GM18499 (cell line): ENCODE data around the gene COG4.
A peak's percentile ranks its signal among the peaks of the same experiment; 100 is the strongest.
"Not testable (repeated sequence)": the region's sequence is repeated elsewhere in the genome, so short reads cannot be mapped to it uniquely, and the experiment has no call there.

Source experiments
- ATAC-seq: cut with Tn5 transposase; IDR thresholded peaks from one replicate; pipeline ENCODE4 v1.9.1; 2021; ENCODE audit warnings: moderate number of reproducible peaks; ENCODE audit not compliant: insufficient read depth, unreplicated experiment

COG4 gene

DNA sequence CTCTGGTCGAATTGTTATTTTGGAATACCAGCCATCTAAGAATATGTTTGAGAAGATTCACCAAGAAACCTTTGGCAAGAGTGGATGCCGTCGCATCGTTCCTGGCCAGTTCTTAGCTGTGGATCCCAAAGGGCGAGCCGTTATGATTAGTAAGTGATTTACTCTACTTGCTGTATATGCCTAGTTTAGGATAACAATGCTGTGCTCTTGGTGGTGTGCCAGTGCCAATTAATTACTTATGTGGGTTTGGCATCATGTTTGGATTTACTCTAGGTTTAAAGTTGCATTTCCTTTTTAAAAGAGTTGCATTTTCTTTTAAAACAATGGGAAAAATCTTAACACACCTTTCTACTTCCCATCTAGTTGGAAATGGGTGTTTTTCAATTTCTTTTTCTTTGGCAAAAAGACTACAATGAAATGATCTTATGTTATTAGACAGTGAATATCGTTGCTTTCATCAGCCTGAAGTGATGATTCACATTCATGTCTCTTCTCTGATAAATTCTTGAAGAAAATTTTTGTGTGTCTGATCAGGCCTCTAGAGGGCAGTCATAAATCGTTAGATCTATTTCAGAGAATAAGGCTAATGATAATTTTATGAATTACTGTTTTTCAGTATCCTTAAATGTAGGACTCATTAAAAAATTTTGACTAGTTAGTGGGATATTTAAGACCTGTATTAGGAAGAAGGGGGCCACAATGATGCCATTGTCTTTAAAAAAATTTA is 5.9 kb upstream of the COG4 start:
- no peak for ATAC-seq

DNA sequence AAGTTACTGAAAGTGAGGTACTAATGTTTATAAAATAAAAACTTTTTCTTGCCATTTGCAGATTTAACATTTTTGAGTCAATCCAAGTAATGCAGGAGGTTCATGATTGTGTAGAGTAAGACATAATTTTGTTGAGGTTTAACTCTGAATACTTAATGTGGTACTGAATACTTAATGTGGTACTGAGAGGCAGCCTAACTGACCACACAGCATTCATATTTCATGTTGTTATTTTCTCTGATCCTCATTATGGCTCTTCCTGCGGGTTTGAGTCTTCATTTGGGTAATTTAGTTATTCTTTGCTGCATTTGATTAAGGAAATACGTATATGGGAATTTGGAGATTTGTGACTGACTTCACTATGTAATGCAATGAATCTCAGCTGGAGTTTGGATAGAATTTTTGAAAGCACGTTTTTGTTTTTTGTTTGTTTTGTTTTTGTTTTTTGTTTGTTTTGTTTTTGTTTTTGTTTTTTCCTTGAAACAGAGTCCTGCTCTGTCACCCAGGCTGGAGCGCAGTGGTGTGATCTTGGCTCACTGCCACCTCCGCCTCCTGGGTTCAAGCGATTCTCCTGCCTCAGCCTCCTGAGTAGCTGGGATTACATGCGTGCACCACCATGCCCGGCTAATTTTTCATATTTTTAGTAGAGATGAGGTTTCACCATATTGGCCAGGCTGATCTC is 4.1 kb upstream of the COG4 start:
- ATAC-seq, result no peak

GRCh38 chr16:70526403-70526802 is 3.0 kb upstream of the COG4 start:
- no peak for ATAC-seq

- not testable (repeated sequence) for ATAC-seq
These were observed 1.1 kb upstream of the COG4 start for GRCh38 chr16:70524399-70524825.

- ATAC-seq, result peak; percentile 37
These were observed 517 bp upstream of the COG4 start, which contains the start of gene SF3B3 for GRCh38 chr16:70523743-70524398. Gene SF3B3, plus strand, starts transcription at chr16:70523816. Its CDS starts 2,841 bp downstream, at chr16:70526657.

DNA sequence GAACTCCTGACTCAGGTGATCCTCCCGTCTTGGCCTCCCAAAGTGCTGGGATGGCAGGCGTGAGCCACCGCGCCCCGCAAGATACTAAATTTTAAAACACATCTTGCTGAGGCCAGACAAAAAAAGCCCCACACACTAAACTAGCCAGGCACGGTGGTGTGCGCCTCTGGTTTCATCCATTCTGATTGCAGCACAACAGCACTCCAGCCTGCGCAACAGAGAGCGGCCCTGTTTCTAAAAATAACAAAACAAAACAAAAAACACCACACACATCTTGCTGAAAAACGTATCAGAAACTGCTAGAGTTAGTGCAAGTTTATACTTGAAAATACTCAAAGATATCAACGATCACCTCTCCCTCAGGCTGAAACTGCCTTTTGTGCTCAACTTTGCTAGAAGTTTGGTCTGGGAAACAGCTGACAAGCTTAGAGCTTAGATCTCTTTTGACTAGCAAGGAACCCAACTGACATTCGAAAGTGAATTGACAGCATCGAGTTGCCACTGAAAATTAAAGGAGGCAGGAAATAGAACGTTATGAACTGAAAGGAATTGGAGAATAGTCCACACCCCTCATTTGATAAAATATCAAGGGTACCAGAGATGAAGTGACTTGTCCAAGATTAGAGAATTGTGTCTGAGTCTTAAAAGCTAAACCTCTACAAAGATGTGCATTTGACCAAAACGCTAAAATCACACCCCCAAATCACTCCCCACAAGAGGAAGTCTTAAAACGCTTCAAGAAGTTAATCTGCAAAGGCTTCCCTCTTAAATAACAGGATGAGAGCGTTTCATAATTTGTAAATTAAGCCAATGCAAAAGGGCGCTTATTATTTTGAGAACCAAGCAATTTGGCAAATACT is 908 bp downstream of the COG4 start:
- no peak for ATAC-seq

GRCh38 chr16:70520612-70521297 is 2.6 kb downstream of the COG4 start:
- no peak for ATAC-seq

- no peak for ATAC-seq
These were observed 10.9 kb downstream of the COG4 start for GRCh38 chr16:70512456-70512855.

DNA sequence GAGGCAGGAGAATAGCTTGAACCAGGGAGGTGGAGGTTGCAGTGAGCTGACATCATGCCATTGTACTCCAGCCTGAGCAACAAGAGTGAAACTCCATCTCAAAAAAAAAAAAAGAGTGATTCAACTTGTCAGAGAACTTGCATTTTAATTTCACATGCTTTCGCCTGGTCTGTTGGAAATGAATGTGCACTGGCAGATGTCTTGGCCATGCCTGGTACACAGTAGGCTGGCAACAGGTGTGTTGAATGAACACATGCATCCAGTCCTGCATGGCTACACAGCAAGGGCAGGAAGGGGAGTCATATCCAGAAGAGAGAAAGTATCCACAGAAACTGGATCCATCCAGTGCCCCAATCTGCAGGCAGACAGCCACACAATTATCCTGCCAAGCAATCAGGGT is 11.5 kb downstream of the COG4 start:
- ATAC-seq, result no peak

DNA sequence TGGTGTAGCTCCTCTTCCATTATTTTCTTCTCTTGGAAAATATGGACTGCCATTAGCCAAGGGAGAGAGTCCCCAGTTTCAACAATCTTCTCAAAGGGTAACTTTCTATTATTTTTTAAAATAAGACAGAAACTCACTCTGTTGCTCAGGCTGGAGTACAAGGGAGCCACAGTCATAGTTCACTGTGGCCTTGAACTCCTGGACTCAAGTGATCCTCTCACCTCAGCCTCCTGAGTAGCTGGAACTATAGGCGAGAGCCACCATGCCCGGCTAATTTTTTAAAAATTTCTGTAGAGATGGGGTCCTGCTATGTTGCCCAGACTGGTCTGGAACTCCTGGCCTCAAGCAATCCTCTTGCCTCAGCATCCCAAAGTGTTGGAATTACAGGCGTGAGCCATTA is 13.1 kb downstream of the COG4 start:
- ATAC-seq, result no peak

GRCh38 chr16:70508752-70509151 is 14.6 kb downstream of the COG4 start:
- ATAC-seq, result no peak

DNA sequence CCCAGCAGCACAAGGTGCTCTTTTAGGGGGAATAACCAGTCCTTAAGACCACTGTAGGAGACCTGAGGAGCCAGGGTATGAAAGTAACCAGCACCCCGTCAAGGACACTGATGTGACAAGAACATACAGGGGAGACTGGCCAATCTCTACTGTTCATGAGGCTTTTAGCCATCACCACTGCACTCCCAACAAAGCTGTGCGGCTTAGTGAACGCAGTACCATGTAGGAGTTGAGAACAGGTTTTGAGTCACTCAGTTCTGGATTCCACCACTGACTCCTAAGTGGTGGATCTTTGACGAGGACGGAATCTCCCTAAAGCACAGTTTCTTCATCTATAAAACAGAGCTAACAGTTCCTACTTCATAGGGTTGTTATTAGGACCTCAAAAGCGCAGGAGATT is 26.8 kb downstream of the COG4 start:
- ATAC-seq, result no peak

GRCh38 chr16:70495425-70496182 is 27.8 kb downstream of the COG4 start:
- ATAC-seq, result no peak

GRCh38 chr16:70494777-70495176 is 28.6 kb downstream of the COG4 start:
- no peak for ATAC-seq

DNA sequence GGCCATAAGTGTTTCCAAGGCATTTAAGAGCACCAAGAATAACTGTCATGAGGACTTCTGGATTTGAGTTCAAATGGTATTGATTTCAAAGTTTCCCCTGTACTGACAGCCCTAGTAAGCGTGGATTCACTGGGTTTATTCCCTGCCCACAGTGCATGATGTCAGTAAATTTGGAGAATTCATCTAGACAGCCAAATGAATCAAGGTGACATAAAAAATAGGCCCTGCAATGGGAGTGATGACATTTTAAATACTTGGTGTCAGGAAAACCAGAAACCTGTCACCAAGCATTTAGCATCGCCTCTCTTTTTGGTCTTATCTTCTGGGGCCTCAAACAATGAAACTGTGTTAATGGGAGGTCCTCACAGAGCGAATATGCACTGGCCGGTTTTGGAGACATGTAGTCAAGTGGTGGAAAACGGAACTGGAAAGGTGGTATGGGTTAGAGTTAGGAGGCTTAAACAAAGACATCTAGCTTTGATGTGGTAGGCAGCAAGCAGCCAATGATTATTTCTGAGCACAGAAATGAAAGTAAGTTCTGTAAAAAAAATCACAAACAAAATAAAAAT is 29.1 kb downstream of the COG4 start:
- ATAC-seq, result no peak

GRCh38 chr16:70493802-70494201 is 29.6 kb downstream of the COG4 start:
- no peak for ATAC-seq

DNA sequence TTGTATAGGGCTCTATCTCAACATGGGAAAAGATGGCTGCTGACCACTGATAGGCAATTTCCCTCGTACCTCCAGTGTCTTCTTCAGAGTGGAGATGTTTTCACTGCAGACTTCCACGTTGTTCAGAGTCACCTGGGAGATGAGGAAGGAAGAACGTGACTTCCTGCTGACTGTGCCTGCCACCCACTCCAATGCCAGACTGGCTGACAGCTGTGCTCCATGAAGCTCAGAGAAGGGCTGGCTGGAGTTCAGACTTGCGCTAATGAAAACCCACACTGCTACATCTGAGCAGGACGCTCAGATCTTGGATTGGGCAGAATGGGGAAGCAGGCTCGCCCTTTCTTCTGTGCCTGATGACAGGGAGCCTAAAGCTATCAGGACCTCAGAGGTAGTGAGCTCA is 33.1 kb downstream of the COG4 start:
- no peak for ATAC-seq

DNA sequence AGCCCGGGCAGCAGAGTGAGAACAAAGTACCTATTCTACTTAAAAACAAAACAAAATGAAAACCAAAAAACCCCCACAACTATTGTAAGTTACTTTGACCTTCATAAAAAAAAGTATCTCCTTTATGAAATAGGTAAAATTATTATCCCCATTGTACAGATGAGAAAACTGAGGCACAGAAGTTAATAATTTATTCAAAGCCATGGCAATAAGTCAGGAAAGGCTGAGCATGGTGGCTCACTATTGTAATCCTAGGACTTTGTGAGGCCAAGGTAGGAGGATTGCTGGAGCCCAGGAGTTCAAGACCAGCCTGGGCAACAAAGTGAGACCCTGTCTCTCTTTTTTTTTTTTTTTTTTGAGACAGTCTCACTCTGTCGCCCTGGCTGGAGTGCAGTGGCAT is 38.5 kb downstream of the COG4 start:
- no peak for ATAC-seq

GRCh38 chr16:70483426-70483825 is 39.9 kb downstream of the COG4 start:
- no peak for ATAC-seq
